Fibroblast of lung (primary cell): ENCODE measurements around the gene MAML2.

Experiments
- EZH2 ChIP-seq: IDR thresholded peaks from 2 replicates; pipeline ENCODE4 v1.5.1; 2012; ENCODE audit warnings: low read length, control low read depth, mild to moderate bottlenecking; ENCODE audit errors: missing control alignments
- TF ChIP-seq, protein P1 (sequence below), 2 donors: IDR thresholded peaks in 1 of 2; conservative IDR thresholded peaks in 1 of 2; 1 replicate in 1 of 2; 2 replicates in 1 of 2; pipeline ENCODE4 v1.5.1; 2011 to 2012; ENCODE audit warnings: low read length in 2 of 2, control low read depth in 1 of 2, inconsistent platforms in 1 of 2, low read depth in 1 of 2, mild to moderate bottlenecking in 1 of 2

DNA sequence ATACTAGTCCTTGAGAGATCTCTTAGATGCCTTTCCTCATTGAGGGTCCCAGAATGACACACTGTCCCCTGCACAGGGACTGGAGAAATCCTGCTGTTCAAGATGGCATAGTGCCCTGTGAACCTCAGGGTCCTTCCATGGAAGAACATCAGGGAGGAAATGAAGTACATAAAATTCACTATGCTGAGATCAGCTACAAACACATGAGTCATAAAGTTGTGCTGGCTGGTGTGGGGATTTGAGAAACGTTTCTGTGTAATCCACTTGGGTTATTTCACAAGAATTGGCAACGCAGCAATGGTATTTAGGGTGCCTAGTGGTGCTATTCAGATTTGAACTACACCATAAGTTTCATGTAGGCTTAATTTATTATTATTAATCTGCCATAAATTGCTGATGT lies 174.4 kb downstream of the MAML2 start:
- TF ChIP-seq, protein P1, sequence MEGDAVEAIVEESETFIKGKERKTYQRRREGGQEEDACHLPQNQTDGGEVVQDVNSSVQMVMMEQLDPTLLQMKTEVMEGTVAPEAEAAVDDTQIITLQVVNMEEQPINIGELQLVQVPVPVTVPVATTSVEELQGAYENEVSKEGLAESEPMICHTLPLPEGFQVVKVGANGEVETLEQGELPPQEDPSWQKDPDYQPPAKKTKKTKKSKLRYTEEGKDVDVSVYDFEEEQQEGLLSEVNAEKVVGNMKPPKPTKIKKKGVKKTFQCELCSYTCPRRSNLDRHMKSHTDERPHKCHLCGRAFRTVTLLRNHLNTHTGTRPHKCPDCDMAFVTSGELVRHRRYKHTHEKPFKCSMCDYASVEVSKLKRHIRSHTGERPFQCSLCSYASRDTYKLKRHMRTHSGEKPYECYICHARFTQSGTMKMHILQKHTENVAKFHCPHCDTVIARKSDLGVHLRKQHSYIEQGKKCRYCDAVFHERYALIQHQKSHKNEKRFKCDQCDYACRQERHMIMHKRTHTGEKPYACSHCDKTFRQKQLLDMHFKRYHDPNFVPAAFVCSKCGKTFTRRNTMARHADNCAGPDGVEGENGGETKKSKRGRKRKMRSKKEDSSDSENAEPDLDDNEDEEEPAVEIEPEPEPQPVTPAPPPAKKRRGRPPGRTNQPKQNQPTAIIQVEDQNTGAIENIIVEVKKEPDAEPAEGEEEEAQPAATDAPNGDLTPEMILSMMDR (conservative IDR thresholded peaks at IDR 0.05 in 1 of 2, IDR thresholded peaks at IDR 0.05 in 1 of 2; ENCODE audit: low read depth in 1 of 2, low read length in 2 of 2), result no peak
- TF ChIP-seq EZH2, result no peak
